GM12801 (cell line): ENCODE results near the gene HDAC6.

Experiments
- TF ChIP-seq, protein P1 (sequence below): IDR thresholded peaks from one replicate; pipeline ENCODE4 v1.5.1; 2011; ENCODE audit warnings: control low read depth; ENCODE audit not compliant: insufficient read length; ENCODE audit errors: extremely low read depth

The HDAC6 gene

GRCh38 chrX:48827654-48827968 is 25.7 kb downstream of the HDAC6 start:
- TF ChIP-seq, protein P1, sequence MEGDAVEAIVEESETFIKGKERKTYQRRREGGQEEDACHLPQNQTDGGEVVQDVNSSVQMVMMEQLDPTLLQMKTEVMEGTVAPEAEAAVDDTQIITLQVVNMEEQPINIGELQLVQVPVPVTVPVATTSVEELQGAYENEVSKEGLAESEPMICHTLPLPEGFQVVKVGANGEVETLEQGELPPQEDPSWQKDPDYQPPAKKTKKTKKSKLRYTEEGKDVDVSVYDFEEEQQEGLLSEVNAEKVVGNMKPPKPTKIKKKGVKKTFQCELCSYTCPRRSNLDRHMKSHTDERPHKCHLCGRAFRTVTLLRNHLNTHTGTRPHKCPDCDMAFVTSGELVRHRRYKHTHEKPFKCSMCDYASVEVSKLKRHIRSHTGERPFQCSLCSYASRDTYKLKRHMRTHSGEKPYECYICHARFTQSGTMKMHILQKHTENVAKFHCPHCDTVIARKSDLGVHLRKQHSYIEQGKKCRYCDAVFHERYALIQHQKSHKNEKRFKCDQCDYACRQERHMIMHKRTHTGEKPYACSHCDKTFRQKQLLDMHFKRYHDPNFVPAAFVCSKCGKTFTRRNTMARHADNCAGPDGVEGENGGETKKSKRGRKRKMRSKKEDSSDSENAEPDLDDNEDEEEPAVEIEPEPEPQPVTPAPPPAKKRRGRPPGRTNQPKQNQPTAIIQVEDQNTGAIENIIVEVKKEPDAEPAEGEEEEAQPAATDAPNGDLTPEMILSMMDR, result no peak

DNA sequence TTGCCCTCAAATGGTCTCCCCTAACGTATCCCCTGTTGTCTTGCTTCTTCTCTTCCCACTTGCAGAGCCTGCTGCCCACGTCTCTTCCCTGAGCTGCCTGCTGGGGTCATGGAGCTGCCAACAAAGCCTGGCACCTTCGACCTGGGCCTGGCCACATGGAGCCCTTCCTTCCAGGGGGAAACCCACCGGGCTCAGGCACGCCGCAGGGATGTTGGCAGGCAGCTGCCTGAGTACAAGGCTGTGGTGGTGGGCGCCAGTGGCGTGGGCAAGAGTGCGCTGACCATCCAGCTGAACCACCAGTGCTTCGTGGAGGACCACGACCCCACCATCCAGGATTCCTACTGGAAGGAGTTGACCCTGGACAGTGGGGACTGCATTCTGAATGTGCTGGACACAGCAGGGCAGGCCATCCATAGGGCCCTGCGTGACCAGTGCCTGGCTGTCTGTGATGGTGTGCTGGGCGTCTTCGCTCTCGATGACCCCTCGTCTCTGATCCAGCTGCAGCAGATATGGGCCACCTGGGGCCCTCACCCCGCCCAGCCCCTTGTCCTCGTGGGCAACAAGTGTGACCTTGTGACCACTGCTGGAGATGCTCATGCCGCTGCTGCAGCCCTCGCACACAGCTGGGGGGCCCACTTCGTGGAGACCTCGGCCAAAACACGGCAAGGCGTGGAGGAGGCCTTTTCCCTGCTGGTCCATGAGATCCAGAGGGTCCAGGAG is 27.3 kb downstream of the HDAC6 start:
- TF ChIP-seq, protein P1, result no peak

DNA sequence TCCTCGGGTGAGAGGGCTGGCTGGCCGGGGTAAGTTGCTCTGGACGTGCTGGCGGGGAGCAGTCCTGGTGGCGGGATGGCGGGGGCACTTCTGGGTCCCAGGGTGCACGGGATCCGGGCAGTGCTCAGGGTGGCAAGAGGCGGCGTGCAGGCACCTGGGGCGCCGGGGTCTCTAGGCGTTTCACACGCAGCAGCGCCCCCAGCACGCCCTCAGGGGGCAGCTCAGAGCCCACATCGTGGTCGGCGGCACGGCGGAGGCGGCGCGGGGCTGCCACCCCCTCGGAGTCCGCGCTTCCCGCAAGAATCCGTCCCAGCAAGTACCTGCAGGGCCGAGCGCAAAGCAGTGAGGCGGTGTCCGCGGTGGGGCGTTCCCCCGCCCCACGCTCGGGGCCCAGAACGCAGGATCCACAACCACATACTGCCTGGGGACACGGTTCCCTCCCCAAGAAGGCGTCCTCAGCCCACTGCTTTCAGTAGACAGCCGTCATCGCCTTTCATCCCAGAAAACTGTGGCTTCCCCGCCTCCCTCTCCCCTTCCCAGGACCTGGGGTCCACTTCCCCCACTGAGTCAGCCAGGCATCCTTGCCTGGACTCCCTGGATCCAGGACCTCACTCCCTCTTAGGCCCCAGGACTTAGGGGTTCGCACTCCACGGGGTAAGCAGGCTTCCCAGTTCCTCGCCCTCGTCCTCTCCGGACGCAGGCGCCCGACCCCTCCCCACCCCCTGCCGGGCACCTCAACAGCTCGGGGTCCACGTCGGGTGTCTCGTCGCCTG is 29.5 kb downstream of the HDAC6 start:
- TF ChIP-seq, protein P1, result no peak

GRCh38 chrX:48831909-48832291 is 30.0 kb downstream of the HDAC6 start:
- TF ChIP-seq, protein P1, result no peak

DNA sequence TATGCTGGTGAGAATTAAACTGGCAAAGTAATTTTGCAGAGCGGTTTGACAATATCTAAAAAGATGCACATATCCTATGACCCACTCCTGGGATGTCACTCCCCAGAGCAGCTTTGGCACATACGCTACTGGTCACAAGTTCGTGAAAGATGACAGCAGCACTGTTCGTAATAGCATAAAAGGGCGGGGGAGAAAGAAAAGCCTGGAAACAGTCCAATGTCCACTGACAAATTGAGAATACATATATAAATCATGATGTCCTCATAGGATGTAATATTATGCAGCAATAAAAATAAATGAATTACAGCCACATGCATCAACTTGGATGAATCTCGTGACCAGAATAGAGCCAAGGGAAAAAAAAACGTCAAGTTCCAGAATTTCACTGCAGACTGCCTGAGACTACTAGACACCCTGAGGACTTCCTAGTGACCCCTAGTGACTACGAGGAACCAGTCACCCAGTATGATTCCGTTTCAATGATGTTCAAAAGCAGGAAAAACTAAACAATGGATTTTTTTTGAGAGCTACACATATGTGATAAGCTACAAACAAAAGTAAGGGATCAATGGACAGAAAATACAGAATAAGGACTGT is 31.8 kb downstream of the HDAC6 start:
- TF ChIP-seq, protein P1, result no peak

DNA sequence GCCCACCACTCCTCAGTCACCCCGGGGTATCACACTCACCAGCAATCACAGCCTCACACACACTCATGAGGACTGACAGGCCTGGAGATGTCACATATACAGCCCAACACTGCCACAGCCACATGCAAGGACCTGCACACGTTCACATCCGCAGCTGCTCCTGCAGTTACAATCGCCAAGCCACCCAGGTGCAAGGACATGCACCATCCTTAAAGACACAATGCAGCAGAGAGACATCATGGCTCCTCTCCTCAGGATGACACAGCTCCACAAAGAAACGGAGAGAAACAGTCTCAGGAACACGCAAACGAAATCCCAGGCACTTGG is 32.5 kb downstream of the HDAC6 start:
- TF ChIP-seq, protein P1, result no peak

DNA sequence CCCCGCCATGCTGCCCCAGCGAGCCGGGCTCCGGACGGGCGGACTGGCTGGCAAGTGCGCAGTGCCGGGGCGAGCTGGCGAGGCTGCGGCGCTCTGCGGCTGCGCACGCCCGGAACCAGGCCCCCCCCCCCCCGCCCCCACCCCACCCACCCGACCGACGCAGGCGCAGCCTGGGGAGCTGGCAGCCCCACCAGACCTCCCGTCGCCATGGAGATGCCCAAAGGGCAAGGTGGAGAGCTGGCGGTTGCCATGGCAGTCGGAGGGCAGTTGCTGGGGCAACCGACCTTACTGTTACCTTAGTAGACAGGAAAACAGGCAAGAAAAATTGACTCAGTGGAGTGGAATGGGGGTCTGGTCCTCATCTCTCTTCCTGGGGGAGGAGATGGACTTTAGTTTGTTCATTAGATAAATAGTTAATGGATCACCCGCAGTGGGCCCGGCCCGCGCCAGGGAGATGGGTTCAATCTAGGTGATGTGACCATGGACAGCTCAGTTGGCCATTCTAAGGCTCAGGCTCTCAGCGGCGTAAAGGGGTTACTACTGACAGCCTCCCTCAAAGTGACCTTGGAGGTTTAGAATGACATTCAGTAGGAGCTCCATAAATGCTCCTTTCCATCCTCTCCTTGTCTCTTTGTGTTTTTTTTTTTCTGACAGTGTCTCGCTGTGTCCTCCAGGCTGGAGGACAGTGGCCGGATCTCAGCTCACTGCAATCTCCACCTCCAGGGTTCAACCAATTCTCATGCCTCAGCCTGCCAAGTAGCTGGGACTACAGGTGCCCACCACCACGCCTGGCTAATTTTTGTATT is 33.9 kb downstream of the HDAC6 start, which contains the start of gene PCSK1N:
TSS of gene PCSK1N (minus strand) at position 87 of the 806 bp plus-strand sequence. CDS start at position 9, 78 bp downstream.
- TF ChIP-seq, protein P1, result no peak
